HepG2 (cell line): ENCODE results near the gene MACROD2. TPM values are rescaled to one million over a fixed set of nuclear protein-coding genes. Genes with fewer than 3 reads are reported as not detected.

Experiments
- ATAC-seq: fragments of 200-7000 bp; cut with Tn5 transposase; 3 replicates; pipeline ENCODE4 v1.9.1; 2020; ENCODE audit warnings: mild to moderate bottlenecking, moderate library complexity
- BruUV-seq: library from RNA; stranded (reverse); fragments of 400-500 nt; replicated peaks from 2 replicates; lab custom pipeline; 2021; lab: Mats Ljungman, UMichigan
- CTCF ChIA-PET: fragments of 300-600 bp; formaldehyde crosslinking; extraction: SDS; loops from one replicate; lab custom pipeline; 2021; ENCODE audit warnings: low total read pairs, inconsistent platforms, low intra/inter-chr PET ratio; lab: Yijun Ruan, JAX
- POLR2A ChIA-PET: fragments of 350-600 bp; sonication (Branson Sonifier 250); formaldehyde crosslinking; loops from one replicate; lab custom pipeline; 2020; ENCODE audit warnings: antibody characterized with exemption, inconsistent platforms; lab: Yijun Ruan, JAX
- DNase-seq: peaks from one replicate; pipeline ENCODE4 v3.0.0-alpha.2; 2015; ENCODE audit warnings: low spot score
- FAIRE-seq: peaks from 3 replicates; lab custom pipeline; 2011; peaks lifted over from hg19 to GRCh38; lab: Jason Lieb, UNC
- H2AFZ ChIP-seq: one replicate; pipeline ENCODE4 v1.6.1; 2011; ENCODE audit warnings: low read length, inconsistent platforms
- H3K27ac ChIP-seq: fragments of 300-600 bp; 3 replicates; pipeline ENCODE4 v1.8.0; 2011; ENCODE audit warnings: mixed run types, mild to moderate bottlenecking, mixed read lengths, low read length, inconsistent platforms; ENCODE audit not compliant: insufficient read depth; ENCODE audit errors: extremely low read length
- H3K27me3 ChIP-seq, 2 experiments: fragments of 200-600 bp in 1 of 2; 2 replicates in 1 of 2; 3 replicates in 1 of 2; pipeline versions ENCODE4 v1.6.0 to v1.8.0; 2011; ENCODE audit warnings: low read length in 2 of 2, mild to moderate bottlenecking in 2 of 2, moderate library complexity in 2 of 2, inconsistent platforms in 1 of 2; ENCODE audit not compliant: insufficient read depth in 2 of 2, control insufficient read depth in 1 of 2
- H3K36me3 ChIP-seq, 2 experiments: fragments of 200-600 bp in 1 of 2; replicated peaks in 1 of 2; 2 replicates in 1 of 2; 3 replicates in 1 of 2; pipeline versions ENCODE4 v1.5.1 to v1.8.0; 2011; ENCODE audit warnings: low read length in 2 of 2, inconsistent platforms in 1 of 2; ENCODE audit not compliant: insufficient read depth in 2 of 2, control insufficient read depth in 1 of 2
- H3K4me1 ChIP-seq: 2 replicates; pipeline ENCODE4 v1.5.1; 2012; ENCODE audit warnings: low read length, inconsistent platforms; ENCODE audit not compliant: insufficient read depth
- H3K4me2 ChIP-seq: 2 replicates; pipeline ENCODE4 v1.6.0; 2011; ENCODE audit warnings: low read depth, low read length, inconsistent platforms
- H3K4me3 ChIP-seq, 3 experiments: fragments of 200-600 bp in 1 of 3; sonication (generic), shearing (Covaris generic) in 1 of 3; replicated peaks in 1 of 3; 2 replicates each; pipeline ENCODE4 v1.5.1; 2011 to 2016; ENCODE audit warnings: low read length in 3 of 3, inconsistent platforms in 2 of 3, low read depth in 2 of 3, mild to moderate bottlenecking in 2 of 3, control low read depth in 1 of 3, mixed read lengths in 1 of 3; ENCODE audit not compliant: insufficient read depth in 1 of 3
- H3K79me2 ChIP-seq: one replicate; pipeline ENCODE4 v1.6.1; 2011; ENCODE audit warnings: low read length, inconsistent platforms; ENCODE audit not compliant: insufficient read depth
- H3K9ac ChIP-seq: 2 replicates; pipeline ENCODE4 v1.6.0; 2011; ENCODE audit warnings: mild to moderate bottlenecking, low read depth, low read length, inconsistent platforms; ENCODE audit not compliant: insufficient read depth
- H3K9me3 ChIP-seq: 2 replicates; pipeline ENCODE4 v1.5.1; 2012; ENCODE audit warnings: mild to moderate bottlenecking, low read length
- H4K20me1 ChIP-seq: 2 replicates; pipeline ENCODE4 v1.6.0; 2011; ENCODE audit warnings: inconsistent platforms, mild to moderate bottlenecking, low read length, moderate library complexity; ENCODE audit not compliant: insufficient read depth
- ATF7 ChIP-seq, 2 experiments: fragments of 450-650 bp in 1 of 2; sonication (generic) in 1 of 2; formaldehyde crosslinking in 1 of 2; IDR thresholded peaks; 2 replicates each; pipeline versions ENCODE4 v1.4.0 to v1.6.1; 2016 to 2020; ENCODE audit warnings: antibody characterized with exemption in 1 of 2, mild to moderate bottlenecking in 1 of 2, missing genetic modification reagents in 1 of 2
- ATF7-NPFF ChIP-seq: sonication (generic); formaldehyde crosslinking; IDR thresholded peaks from 2 replicates; pipeline ENCODE4 v1.8.1; 2023; ENCODE audit warnings: mild to moderate bottlenecking, low read depth, missing genetic modification reagents, moderate library complexity
- FIP1L1 ChIP-seq: fragments of 200-400 bp; formaldehyde crosslinking; IDR thresholded peaks from 2 replicates; pipeline ENCODE4 v1.6.1; 2018; ENCODE audit warnings: low read depth, mild to moderate bottlenecking, low read length, moderate library complexity, borderline replicate concordance; ENCODE audit not compliant: insufficient read depth
- HMGXB3 ChIP-seq: sonication (generic); formaldehyde crosslinking; IDR thresholded peaks from 2 replicates; pipeline ENCODE4 v1.4.0; 2020; ENCODE audit warnings: missing genetic modification reagents, borderline replicate concordance
- MEIS1 ChIP-seq: sonication (generic); formaldehyde crosslinking; IDR thresholded peaks from 2 replicates; pipeline ENCODE4 v1.9.0; 2021; ENCODE audit warnings: mild to moderate bottlenecking, missing genetic modification reagents, moderate library complexity, borderline replicate concordance
- SIX1 ChIP-seq: sonication (generic); formaldehyde crosslinking; IDR thresholded peaks from 2 replicates; pipeline ENCODE4 v1.4.0; 2020; ENCODE audit warnings: missing genetic modification reagents, borderline replicate concordance
- STAT5B ChIP-seq: sonication (generic); formaldehyde crosslinking; IDR thresholded peaks from 2 replicates; pipeline ENCODE4 v1.4.0; 2020; ENCODE audit warnings: missing genetic modification reagents
- TEAD2 ChIP-seq: sonication (generic); formaldehyde crosslinking; IDR thresholded peaks from 2 replicates; pipeline ENCODE4 v1.9.0; 2021; ENCODE audit warnings: missing genetic modification reagents
- THAP11 ChIP-seq: IDR thresholded peaks from 2 replicates; pipeline ENCODE4 v1.6.1; 2016; ENCODE audit warnings: missing biosample characterization, missing genetic modification reagents
- TIGD3 ChIP-seq: sonication (generic); formaldehyde crosslinking; IDR thresholded peaks from 2 replicates; pipeline ENCODE4 v1.5.1; 2020; ENCODE audit warnings: mild to moderate bottlenecking, missing genetic modification reagents, borderline replicate concordance
- UBTF ChIP-seq: sonication (generic); formaldehyde crosslinking; IDR thresholded peaks from 2 replicates; pipeline ENCODE4 v1.4.0; 2020; ENCODE audit warnings: mild to moderate bottlenecking, missing genetic modification reagents
- ZFP36 ChIP-seq: fragments of 150-350 bp; IDR thresholded peaks from 2 replicates; pipeline ENCODE4 v1.6.1; 2018; ENCODE audit warnings: borderline replicate concordance, low read length, low read depth; ENCODE audit not compliant: partially characterized antibody
- ZNF333 ChIP-seq: sonication (generic); formaldehyde crosslinking; IDR thresholded peaks from 2 replicates; pipeline ENCODE4 v1.4.0; 2020; ENCODE audit warnings: mild to moderate bottlenecking, missing genetic modification reagents, borderline replicate concordance
- ZNF33A ChIP-seq: sonication (generic); formaldehyde crosslinking; IDR thresholded peaks from 2 replicates; pipeline ENCODE4 v1.5.1; 2020; ENCODE audit warnings: missing genetic modification reagents, mild to moderate bottlenecking, moderate library complexity, borderline replicate concordance
- ZNF501 ChIP-seq: sonication (generic); formaldehyde crosslinking; IDR thresholded peaks from 2 replicates; pipeline ENCODE4 v1.5.1; 2020; ENCODE audit warnings: mild to moderate bottlenecking, moderate library complexity, missing genetic modification reagents
- ZNF674 ChIP-seq: sonication (generic); formaldehyde crosslinking; IDR thresholded peaks from 2 replicates; pipeline ENCODE4 v1.5.0; 2020; ENCODE audit warnings: low read depth, mild to moderate bottlenecking, missing genetic modification reagents
- ZNF879 ChIP-seq: sonication (generic); formaldehyde crosslinking; IDR thresholded peaks from 2 replicates; pipeline ENCODE4 v1.8.1; 2023; ENCODE audit warnings: missing genetic modification reagents
- WGBS: methylation state at CpG from one replicate; pipeline ENCODE4 v1.1.6; 2017; ENCODE audit warnings: low lambda C conversion rate; 5-methylcytosine and 5-hydroxymethylcytosine counted together
- in situ Hi-C: cut with HindIII; loops from 2 replicates; pipeline ENCODE4 v1.10.0; 2017; ENCODE audit warnings: low pct_unique_long_range_greater_than_20kb; ENCODE audit not compliant: extremely low pct_ligation_motif_present
- intact Hi-C: fragments of 100-400 bp; cut with micrococcal nuclease; formaldehyde crosslinking; loops from one replicate; pipeline ENCODE4 v1.10.0; 2022; ENCODE audit not compliant: unreplicated experiment
- polyA plus RNA-seq, 8 experiments: library from polyadenylated mRNA; depleted of rRNA in 3 of 8; stranded (reverse) in 7 of 8; unstranded in 1 of 8; fragments of >200 nt; fragmentation: Illumina TruSeq in 4 of 8; extraction: Trizol in 4 of 8; gene quantifications; 2 replicates each; pipeline versions ENCODE4 v1.2.1 to v1.2.3, GENCODE V29; 2011 to 2016; ENCODE audit warnings: low read depth in 4 of 8, missing spikeins in 1 of 8, mixed read lengths in 1 of 8; ENCODE audit not compliant: insufficient read depth in 1 of 8
- total RNA-seq, 5 experiments: library from RNA; depleted of rRNA; stranded (reverse); fragments of >200 nt; fragmentation: Illumina TruSeq; extraction: Trizol; gene quantifications; 2 replicates each; pipeline ENCODE4 v1.2.3, GENCODE V29; 2016; ENCODE audit warnings: low read depth in 1 of 5

The MACROD2 gene
- total and polyA plus RNA-seq, 2 of the 13 experiments (the other 11 are each of a cell fraction or from before 2014, with no cell fraction given): 0.13 to 0.51 TPM

GRCh38 chr20:15451241-15451640 lies 1455.9 kb downstream of the MACROD2 start:
- H3K9me3 ChIP-seq: peaks cover 73% of the 10 kb centered on the region
- H3K4me3 ChIP-seq: no peak overlapping the region
- H3K36me3 ChIP-seq: no peaks in the 10 kb centered on the region
- H4K20me1 ChIP-seq: no peaks in the 10 kb centered on the region
- no peak for FAIRE-seq
- no peaks in the 10 kb centered on the region for H3K79me2 ChIP-seq
- CTCF ChIA-PET: no interaction called here
- POLR2A ChIA-PET: no interaction called here
- in situ Hi-C loops (no loop called here), intact Hi-C loops (no loop called here)
- ATAC-seq: no peak
- H3K9ac ChIP-seq: no peak overlapping the region
- 17% methylated on average over 2 of the region's 2 CpGs for WGBS
- no peak overlapping the region for H3K27ac ChIP-seq
- H2AFZ ChIP-seq: no peak overlapping the region
- DNase-seq: no peak
- no peaks in the 10 kb centered on the region for H3K4me1 ChIP-seq
- BruUV-seq: no TSS peak
- no peak overlapping the region for H3K4me2 ChIP-seq
- no peaks in the 10 kb centered on the region for H3K27me3 ChIP-seq
- TF ChIP-seq ZFP36 (no peak), ZNF879 (CRISPR knock-in tag) (no peak), ZNF333 (CRISPR knock-in tag) (no peak), HMGXB3 (no peak), ATF7 (IDR thresholded peaks at IDR 0.05) (no peak), ATF7 (CRISPR knock-in tag; IDR thresholded peaks at IDR 0.05) (no peak), STAT5B (CRISPR knock-in tag) (no peak), ZNF674 (CRISPR knock-in tag) (no peak), THAP11 (CRISPR knock-in tag) (no peak), ZNF33A (CRISPR knock-in tag) (no peak), TIGD3 (no peak), TEAD2 (no peak), ATF7-NPFF (no peak), UBTF (CRISPR knock-in tag) (no peak), MEIS1 (CRISPR knock-in tag) (no peak), FIP1L1 (no peak), ZNF501 (CRISPR knock-in tag) (no peak), SIX1 (CRISPR knock-in tag) (no peak)
